ENCODE measurements around the gene ABCC3. TPM values are rescaled to one million over a fixed set of nuclear protein-coding genes. Genes with fewer than 3 reads are reported as not detected.

The ABCC3 gene
- total RNA-seq, 1 experiment from 2014 or later = 293 TPM

GRCh38 chr17:50731575-50732460, 97.1 kb downstream of the ABCC3 start:
- CTCF ChIA-PET = interaction anchor here (1.0 kb wide), 1 partner anchor 252 kb away, joined by 3 read pairs; no protein-coding TSS in a partner anchor
- no peak overlapping the region for H3K27ac Mint-ChIP-seq (ENCODE audit: low read depth, unreplicated experiment)
- no TSS peak for BruUV-seq (replicated peaks)
- H3K36me3 Mint-ChIP-seq (ENCODE audit: insufficient read depth, unreplicated experiment) = peaks cover 12% of the 10 kb centered on the region
- peaks cover 32% of the 10 kb centered on the region for H3K4me1 Mint-ChIP-seq (ENCODE audit: insufficient read depth, unreplicated experiment)
- H3K9me3 Mint-ChIP-seq (ENCODE audit: unreplicated experiment) = no peaks in the 10 kb centered on the region
- intact Hi-C loops (cut with micrococcal nuclease) = no loop called here
- DNase-seq (ENCODE audit: unreplicated experiment) = no peak
- no peak for TF ChIP-seq CTCF (IDR thresholded peaks at IDR 0.05; ENCODE audit: unreplicated experiment)
- H3K4me3 Mint-ChIP-seq (ENCODE audit: unreplicated experiment) = no peak overlapping the region
- no peaks in the 10 kb centered on the region for H3K27me3 Mint-ChIP-seq (ENCODE audit: insufficient read depth, unreplicated experiment)
- POLR2A ChIA-PET = interaction anchor here (0.9 to 1.9 kb wide), 6 partner anchors 9 to 26 kb away, joined by 3 to 7 read pairs (median 4); partner anchors contain the start of gene LUC7L3

GRCh38 chr17:50735287-50735686, 100.6 kb downstream of the ABCC3 start:
- peaks cover 48% of the 10 kb centered on the region for H3K4me1 Mint-ChIP-seq (ENCODE audit: insufficient read depth, unreplicated experiment)
- no TSS peak for BruUV-seq (replicated peaks)
- DNase-seq (ENCODE audit: unreplicated experiment) = no peak
- H3K4me3 Mint-ChIP-seq (ENCODE audit: unreplicated experiment) = no peak overlapping the region
- H3K36me3 Mint-ChIP-seq (ENCODE audit: insufficient read depth, unreplicated experiment) = peaks cover 42% of the 10 kb centered on the region
- intact Hi-C loops (cut with micrococcal nuclease) = no loop called here
- CTCF ChIA-PET = no interaction called here
- no peaks in the 10 kb centered on the region for H3K9me3 Mint-ChIP-seq (ENCODE audit: unreplicated experiment)
- POLR2A ChIA-PET = no interaction called here
- no peaks in the 10 kb centered on the region for H3K27me3 Mint-ChIP-seq (ENCODE audit: insufficient read depth, unreplicated experiment)
- no peak for TF ChIP-seq CTCF (IDR thresholded peaks at IDR 0.05; ENCODE audit: unreplicated experiment)
- H3K27ac Mint-ChIP-seq (ENCODE audit: low read depth, unreplicated experiment) = no peak overlapping the region

- Mint-ChIP-seq H3K4me3 (ENCODE audit: unreplicated experiment) (no peak overlapping the region), H3K4me1 (ENCODE audit: insufficient read depth, unreplicated experiment) (peaks cover 37% of the 10 kb centered on the region), H3K9me3 (ENCODE audit: unreplicated experiment) (no peaks in the 10 kb centered on the region), H3K36me3 (ENCODE audit: insufficient read depth, unreplicated experiment) (peaks cover 61% of the 10 kb centered on the region), H3K27ac (ENCODE audit: low read depth, unreplicated experiment) (no peak overlapping the region), H3K27me3 (ENCODE audit: insufficient read depth, unreplicated experiment) (no peaks in the 10 kb centered on the region)
- intact Hi-C loops (cut with micrococcal nuclease) = no loop called here
- no TSS peak for BruUV-seq (replicated peaks)
- ChIA-PET CTCF (no interaction called here), POLR2A (no interaction called here)
- no peak for DNase-seq (ENCODE audit: unreplicated experiment)
- TF ChIP-seq CTCF (IDR thresholded peaks at IDR 0.05; ENCODE audit: unreplicated experiment) = no peak
These were observed 102.5 kb downstream of the ABCC3 start for GRCh38 chr17:50737118-50737698.

GRCh38 chr17:50739098-50739497, 104.4 kb downstream of the ABCC3 start:
- intact Hi-C loops (cut with micrococcal nuclease) = no loop called here

More at GRCh38 chr17:50739098-50739497, 104.4 kb downstream of the ABCC3 start:
- no peak overlapping the region for H3K4me3 Mint-ChIP-seq (ENCODE audit: unreplicated experiment)
- TF ChIP-seq CTCF (IDR thresholded peaks at IDR 0.05; ENCODE audit: unreplicated experiment) = no peak
- no peaks in the 10 kb centered on the region for H3K9me3 Mint-ChIP-seq (ENCODE audit: unreplicated experiment)
- CTCF ChIA-PET = interaction anchor here (1.3 kb wide), 1 partner anchor 108 kb away, joined by 3 read pairs; no protein-coding TSS in a partner anchor
- H3K27ac Mint-ChIP-seq (ENCODE audit: low read depth, unreplicated experiment) = peak overlapping the region; percentile 84
- no peaks in the 10 kb centered on the region for H3K27me3 Mint-ChIP-seq (ENCODE audit: insufficient read depth, unreplicated experiment)
- peaks cover 35% of the 10 kb centered on the region for H3K4me1 Mint-ChIP-seq (ENCODE audit: insufficient read depth, unreplicated experiment)
- peaks cover 80% of the 10 kb centered on the region for H3K36me3 Mint-ChIP-seq (ENCODE audit: insufficient read depth, unreplicated experiment)
- BruUV-seq (replicated peaks) = no TSS peak
- POLR2A ChIA-PET = interaction anchor here (0.9 to 1.2 kb wide), 2 partner anchors 16 to 20 kb away, joined by 3 to 6 read pairs; partner anchors contain the start of gene LUC7L3
- no peak for DNase-seq (ENCODE audit: unreplicated experiment)

Data from MCF 10A (cell line).